Chondrocyte (in vitro differentiated cells): ENCODE results near the gene GNRH2. TPM values are rescaled to one million over a fixed set of nuclear protein-coding genes. Genes with fewer than 3 reads are reported as not detected.
"Not testable (repeated sequence)": the region's sequence is repeated elsewhere in the genome, so short reads cannot be mapped to it uniquely, and the experiment has no call there.

Experiments used
- DNase-seq: peaks from one replicate; pipeline ENCODE4 v3.0.0; 2021; ENCODE audit warnings: mixed read lengths, low spot score
- H3K27ac Mint-ChIP-seq: one replicate; pipeline ENCODE4 v1.8.0; 2021; ENCODE audit warnings: mild to moderate bottlenecking, moderate library complexity, mixed read lengths; ENCODE audit not compliant: unreplicated experiment
- H3K27me3 Mint-ChIP-seq: 2 replicates; pipeline ENCODE4 v1.8.0; 2021; ENCODE audit warnings: low read depth, mixed read lengths
- H3K36me3 Mint-ChIP-seq: 2 replicates; pipeline ENCODE4 v1.8.0; 2021; ENCODE audit warnings: low read depth, mixed read lengths
- H3K4me1 Mint-ChIP-seq: 2 replicates; pipeline ENCODE4 v1.8.0; 2021; ENCODE audit warnings: low read depth, mild to moderate bottlenecking, mixed read lengths
- H3K4me3 Mint-ChIP-seq: one replicate; pipeline ENCODE4 v1.8.0; 2021; ENCODE audit warnings: mild to moderate bottlenecking, moderate library complexity, mixed read lengths; ENCODE audit not compliant: unreplicated experiment
- H3K9me3 Mint-ChIP-seq: 2 replicates; pipeline ENCODE4 v1.8.0; 2021; ENCODE audit warnings: low read depth, mixed read lengths
- total RNA-seq: library from RNA; stranded (reverse); gene quantifications from 3 replicates; pipeline ENCODE4 v1.2.1, GENCODE V29; 2021
- TF ChIP-seq, protein P1 (sequence below): fragments of 200-600 bp; sonication (generic); IDR thresholded peaks from 2 replicates; pipeline ENCODE4 v1.5.0; 2021; ENCODE audit warnings: antibody characterized with exemption, mild to moderate bottlenecking, moderate library complexity

The GNRH2 gene
- total RNA-seq, 1 donor from 2014 or later, result not detected

DNA sequence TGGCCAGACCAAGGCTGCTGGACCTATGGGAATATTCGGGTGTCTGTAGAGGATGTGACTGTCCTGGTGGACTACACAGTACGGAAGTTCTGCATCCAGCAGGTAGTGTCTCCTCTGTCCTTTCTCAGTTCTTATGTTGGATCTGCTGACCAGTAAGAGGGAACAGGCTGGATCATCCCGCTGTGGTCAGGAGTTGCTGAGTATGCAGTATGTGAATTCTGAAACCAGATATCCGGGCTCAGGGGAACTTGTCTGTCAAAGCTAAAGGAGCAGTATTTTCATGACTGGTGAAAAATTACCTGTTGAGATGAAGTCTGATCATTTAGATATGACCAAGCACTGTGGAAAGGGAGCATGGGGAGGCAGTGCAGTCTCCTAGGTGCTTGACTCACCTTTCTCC lies 22.1 kb upstream of the GNRH2 start:
- Mint-ChIP-seq H3K36me3 (peaks cover 30% of the 10 kb centered on the region), H3K4me1 (no peaks in the 10 kb centered on the region), H3K4me3 (no peak overlapping the region), H3K27me3 (no peaks in the 10 kb centered on the region), H3K9me3 (no peaks in the 10 kb centered on the region), H3K27ac (no peak overlapping the region)
- TF ChIP-seq, protein P1, sequence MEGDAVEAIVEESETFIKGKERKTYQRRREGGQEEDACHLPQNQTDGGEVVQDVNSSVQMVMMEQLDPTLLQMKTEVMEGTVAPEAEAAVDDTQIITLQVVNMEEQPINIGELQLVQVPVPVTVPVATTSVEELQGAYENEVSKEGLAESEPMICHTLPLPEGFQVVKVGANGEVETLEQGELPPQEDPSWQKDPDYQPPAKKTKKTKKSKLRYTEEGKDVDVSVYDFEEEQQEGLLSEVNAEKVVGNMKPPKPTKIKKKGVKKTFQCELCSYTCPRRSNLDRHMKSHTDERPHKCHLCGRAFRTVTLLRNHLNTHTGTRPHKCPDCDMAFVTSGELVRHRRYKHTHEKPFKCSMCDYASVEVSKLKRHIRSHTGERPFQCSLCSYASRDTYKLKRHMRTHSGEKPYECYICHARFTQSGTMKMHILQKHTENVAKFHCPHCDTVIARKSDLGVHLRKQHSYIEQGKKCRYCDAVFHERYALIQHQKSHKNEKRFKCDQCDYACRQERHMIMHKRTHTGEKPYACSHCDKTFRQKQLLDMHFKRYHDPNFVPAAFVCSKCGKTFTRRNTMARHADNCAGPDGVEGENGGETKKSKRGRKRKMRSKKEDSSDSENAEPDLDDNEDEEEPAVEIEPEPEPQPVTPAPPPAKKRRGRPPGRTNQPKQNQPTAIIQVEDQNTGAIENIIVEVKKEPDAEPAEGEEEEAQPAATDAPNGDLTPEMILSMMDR, result no peak
- no peak for DNase-seq

DNA sequence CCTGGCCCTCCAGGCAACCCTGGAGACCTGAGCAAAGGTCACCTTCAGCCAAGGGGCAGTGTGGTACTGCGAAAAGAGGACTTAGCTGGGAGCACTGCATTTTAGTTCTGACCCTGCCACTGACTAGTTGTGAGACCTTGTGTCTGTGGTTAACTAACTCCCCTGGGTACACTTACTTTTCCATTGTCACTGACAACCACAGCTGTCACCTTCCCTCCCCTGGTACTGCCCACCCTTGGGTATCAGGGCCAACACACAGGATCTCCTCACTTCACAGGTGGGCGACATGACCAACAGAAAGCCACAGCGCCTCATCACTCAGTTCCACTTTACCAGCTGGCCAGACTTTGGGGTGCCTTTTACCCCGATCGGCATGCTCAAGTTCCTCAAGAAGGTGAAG lies 21.6 kb upstream of the GNRH2 start:
- no peak for DNase-seq
- Mint-ChIP-seq H3K36me3 (peaks cover 35% of the 10 kb centered on the region), H3K4me3 (no peak overlapping the region), H3K27ac (no peak overlapping the region), H3K4me1 (no peaks in the 10 kb centered on the region), H3K9me3 (no peaks in the 10 kb centered on the region), H3K27me3 (no peaks in the 10 kb centered on the region)
- TF ChIP-seq, protein P1, result no peak

DNA sequence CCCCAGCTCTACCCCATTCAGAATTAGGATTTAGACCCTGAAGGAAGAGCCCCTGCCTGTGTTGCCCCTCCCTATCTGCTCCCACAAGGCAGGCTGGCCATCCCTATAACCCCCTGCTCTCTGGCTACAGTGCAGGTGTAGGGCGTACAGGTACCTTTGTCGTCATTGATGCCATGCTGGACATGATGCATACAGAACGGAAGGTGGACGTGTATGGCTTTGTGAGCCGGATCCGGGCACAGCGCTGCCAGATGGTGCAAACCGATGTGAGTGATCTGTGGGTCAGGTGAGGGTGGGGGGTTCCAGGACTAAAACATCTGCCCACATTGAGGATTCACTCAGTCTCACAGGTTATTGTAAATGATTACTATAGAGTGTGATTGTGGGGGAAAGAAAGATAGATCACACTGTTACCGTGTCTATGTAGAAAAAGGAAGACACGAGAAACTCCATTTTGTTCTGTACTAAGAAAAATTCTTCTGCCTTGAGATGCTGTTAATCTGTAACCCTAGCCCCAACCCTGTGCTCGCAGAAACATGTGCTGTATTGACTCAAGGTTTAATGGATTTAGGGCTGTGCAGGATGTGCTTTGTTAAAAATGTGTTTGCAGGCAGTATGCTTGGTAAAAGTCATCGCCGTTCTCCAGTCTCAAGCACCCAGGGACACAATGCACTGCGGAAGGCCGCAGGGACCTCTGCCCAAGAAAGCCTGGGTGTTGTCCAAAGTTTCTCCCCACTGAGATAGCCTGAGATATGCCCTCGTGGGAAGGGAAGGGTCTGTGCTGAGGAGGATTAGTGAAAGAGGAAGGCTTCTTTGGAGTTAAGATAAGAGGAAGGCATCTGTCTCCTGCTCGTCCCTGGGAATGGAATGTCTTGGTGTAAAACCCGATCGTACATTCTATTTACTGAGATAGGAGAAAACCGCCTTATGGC lies 20.6 kb upstream of the GNRH2 start:
- DNase-seq, H3K27me3 Mint-ChIP-seq, H3K4me3 Mint-ChIP-seq, H3K27ac Mint-ChIP-seq, H3K9me3 Mint-ChIP-seq, H3K4me1 Mint-ChIP-seq: not testable (repeated sequence)
- peaks cover 34% of the 10 kb centered on the region for H3K36me3 Mint-ChIP-seq

DNA sequence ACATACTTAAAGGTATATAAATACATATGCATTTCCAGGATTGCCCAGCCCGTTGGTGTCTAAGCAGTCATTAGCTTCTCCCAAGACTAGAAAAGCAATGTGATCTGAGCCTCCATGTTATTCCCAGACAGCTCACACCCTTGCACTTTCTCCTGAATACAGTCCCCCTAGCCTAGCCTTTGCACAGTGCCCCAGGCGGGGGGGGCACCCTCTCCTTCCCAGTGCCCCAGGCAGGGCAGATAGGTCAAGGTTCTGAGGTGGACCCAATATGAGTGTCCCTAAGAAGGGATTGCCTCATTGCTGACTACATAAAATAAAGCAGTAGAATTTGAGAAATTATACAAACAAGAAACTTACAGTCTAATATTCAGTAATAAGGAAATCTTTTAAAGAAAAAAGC lies 15.4 kb upstream of the GNRH2 start:
- H3K4me1 Mint-ChIP-seq, result no peaks in the 10 kb centered on the region
- TF ChIP-seq, protein P1, result no peak
- DNase-seq, result no peak
- H3K9me3 Mint-ChIP-seq, result no peaks in the 10 kb centered on the region
- H3K4me3 Mint-ChIP-seq, result no peak overlapping the region
- H3K36me3 Mint-ChIP-seq, result peaks cover 24% of the 10 kb centered on the region
- H3K27ac Mint-ChIP-seq, result no peak overlapping the region
- no peaks in the 10 kb centered on the region for H3K27me3 Mint-ChIP-seq

DNA sequence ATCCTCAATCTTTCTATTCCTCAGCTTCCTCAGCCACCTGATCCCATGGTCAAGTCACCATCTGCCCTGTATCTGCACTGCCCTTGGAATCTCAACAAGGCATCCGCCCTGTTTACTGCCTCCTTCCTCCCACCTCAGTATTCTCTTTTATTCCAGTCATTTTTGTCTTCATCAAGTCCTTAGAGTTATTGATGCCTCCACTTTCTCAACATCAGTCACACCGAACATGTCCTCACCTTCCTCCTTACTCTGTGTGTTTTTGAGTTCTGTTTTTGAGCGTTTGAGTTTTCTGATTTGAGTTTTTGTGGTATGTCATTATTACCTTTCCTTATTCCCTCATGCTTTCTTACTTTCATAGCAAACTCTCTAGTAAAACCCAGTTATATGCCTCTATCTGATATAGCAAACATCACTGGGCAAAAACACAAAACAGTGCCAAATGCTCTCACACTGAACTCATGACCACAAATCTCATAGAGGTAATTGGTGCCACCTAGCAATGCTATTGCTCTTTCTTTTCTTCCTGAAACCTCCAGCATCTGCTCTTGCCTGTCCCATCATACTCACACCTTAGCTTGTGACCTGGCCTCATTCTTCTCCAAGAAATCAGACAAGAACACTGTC lies 11.8 kb upstream of the GNRH2 start:
- DNase-seq, result no peak
- Mint-ChIP-seq H3K4me1 (no peaks in the 10 kb centered on the region), H3K27me3 (no peaks in the 10 kb centered on the region), H3K27ac (no peak overlapping the region), H3K4me3 (no peak overlapping the region), H3K9me3 (no peaks in the 10 kb centered on the region), H3K36me3 (peaks cover 32% of the 10 kb centered on the region)
- TF ChIP-seq, protein P1, result no peak
